DND-41 (cell line): Measurements from ENCODE around the gene LRRTM4.

ENCODE experiments used
- ATAC-seq: fragments of 200-7000 bp; cut with Tn5 transposase; 3 replicates; pipeline ENCODE4 v1.9.1; 2021; ENCODE audit warnings: low read depth; ENCODE audit not compliant: insufficient read depth
- DNase-seq: peaks from one replicate; pipeline ENCODE4 v3.0.0-alpha.2; 2020
- H2AFZ ChIP-seq: 2 replicates; pipeline ENCODE4 v1.6.0; 2012; ENCODE audit warnings: low read depth, low read length
- H3K27ac ChIP-seq: 2 replicates; pipeline ENCODE4 v1.5.1; 2012; ENCODE audit warnings: low read length, inconsistent platforms
- H3K27me3 ChIP-seq: fragments of 200-600 bp; sonication (generic); 2 replicates; pipeline ENCODE4 v1.6.0; 2012; ENCODE audit warnings: low read length, mild to moderate bottlenecking, inconsistent platforms; ENCODE audit not compliant: insufficient read depth, poor library complexity
- H3K36me3 ChIP-seq: 2 replicates; pipeline ENCODE4 v1.5.1; 2012; ENCODE audit warnings: low read length, inconsistent platforms; ENCODE audit not compliant: insufficient read depth
- H3K4me1 ChIP-seq: 2 replicates; pipeline ENCODE4 v1.5.1; 2012; ENCODE audit warnings: mild to moderate bottlenecking, low read length; ENCODE audit not compliant: insufficient read depth
- H3K4me2 ChIP-seq: 2 replicates; pipeline ENCODE4 v1.6.0; 2012; ENCODE audit warnings: mild to moderate bottlenecking, moderate library complexity, low read length, inconsistent platforms; ENCODE audit not compliant: insufficient read depth
- H3K4me3 ChIP-seq, 2 experiments: fragments of 200-600 bp in 1 of 2; shearing (Covaris generic) in 1 of 2; 2 replicates each; pipeline ENCODE4 v1.5.1; 2012 to 2016; ENCODE audit warnings: inconsistent platforms in 2 of 2, low read length in 2 of 2, mild to moderate bottlenecking in 2 of 2, low read depth in 1 of 2, moderate library complexity in 1 of 2
- H3K79me2 ChIP-seq: 2 replicates; pipeline ENCODE4 v1.6.0; 2012; ENCODE audit warnings: low read length, inconsistent platforms; ENCODE audit not compliant: insufficient read depth
- H3K9ac ChIP-seq: 2 replicates; pipeline ENCODE4 v1.6.0; 2012; ENCODE audit warnings: low read depth, mild to moderate bottlenecking, inconsistent platforms, low read length, moderate library complexity
- H3K9me3 ChIP-seq: 2 replicates; pipeline ENCODE4 v1.5.1; 2012; ENCODE audit warnings: low read length, moderate library complexity, mild to moderate bottlenecking, inconsistent platforms; ENCODE audit not compliant: insufficient read depth, severe bottlenecking
- H4K20me1 ChIP-seq: 2 replicates; pipeline ENCODE4 v1.6.0; 2012; ENCODE audit warnings: low read length; ENCODE audit not compliant: insufficient read depth
- EZH2 ChIP-seq: IDR thresholded peaks from 3 replicates; pipeline ENCODE4 v1.6.1; 2012; ENCODE audit warnings: borderline replicate concordance, low read depth, mild to moderate bottlenecking, moderate library complexity, low read length, inconsistent platforms; ENCODE audit not compliant: severe bottlenecking
- TF ChIP-seq, protein P1 (sequence below): IDR thresholded peaks from 2 replicates; pipeline ENCODE4 v1.5.1; 2012; ENCODE audit warnings: borderline replicate concordance, low read length, moderate library complexity, mild to moderate bottlenecking; ENCODE audit not compliant: poor library complexity, severe bottlenecking; ENCODE audit errors: extremely low read depth

LRRTM4 gene

GRCh38 chr2:77512507-77512906 lies 9.7 kb downstream of the LRRTM4 start:
- ATAC-seq (no peak), DNase-seq (no peak)
- H3K4me3 ChIP-seq = no peak overlapping the region
- H3K36me3 ChIP-seq = no peaks in the 10 kb centered on the region
- H3K4me2 ChIP-seq = no peak overlapping the region
- no peak overlapping the region for H2AFZ ChIP-seq
- H3K27ac ChIP-seq = no peak overlapping the region
- no peak overlapping the region for H3K9ac ChIP-seq
- no peaks in the 10 kb centered on the region for H3K9me3 ChIP-seq
- no peak for TF ChIP-seq EZH2
- TF ChIP-seq, protein P1, sequence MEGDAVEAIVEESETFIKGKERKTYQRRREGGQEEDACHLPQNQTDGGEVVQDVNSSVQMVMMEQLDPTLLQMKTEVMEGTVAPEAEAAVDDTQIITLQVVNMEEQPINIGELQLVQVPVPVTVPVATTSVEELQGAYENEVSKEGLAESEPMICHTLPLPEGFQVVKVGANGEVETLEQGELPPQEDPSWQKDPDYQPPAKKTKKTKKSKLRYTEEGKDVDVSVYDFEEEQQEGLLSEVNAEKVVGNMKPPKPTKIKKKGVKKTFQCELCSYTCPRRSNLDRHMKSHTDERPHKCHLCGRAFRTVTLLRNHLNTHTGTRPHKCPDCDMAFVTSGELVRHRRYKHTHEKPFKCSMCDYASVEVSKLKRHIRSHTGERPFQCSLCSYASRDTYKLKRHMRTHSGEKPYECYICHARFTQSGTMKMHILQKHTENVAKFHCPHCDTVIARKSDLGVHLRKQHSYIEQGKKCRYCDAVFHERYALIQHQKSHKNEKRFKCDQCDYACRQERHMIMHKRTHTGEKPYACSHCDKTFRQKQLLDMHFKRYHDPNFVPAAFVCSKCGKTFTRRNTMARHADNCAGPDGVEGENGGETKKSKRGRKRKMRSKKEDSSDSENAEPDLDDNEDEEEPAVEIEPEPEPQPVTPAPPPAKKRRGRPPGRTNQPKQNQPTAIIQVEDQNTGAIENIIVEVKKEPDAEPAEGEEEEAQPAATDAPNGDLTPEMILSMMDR = no peak
- no peaks in the 10 kb centered on the region for H3K27me3 ChIP-seq
- H3K79me2 ChIP-seq = no peaks in the 10 kb centered on the region
- no peaks in the 10 kb centered on the region for H4K20me1 ChIP-seq
- H3K4me1 ChIP-seq = no peaks in the 10 kb centered on the region

DNA sequence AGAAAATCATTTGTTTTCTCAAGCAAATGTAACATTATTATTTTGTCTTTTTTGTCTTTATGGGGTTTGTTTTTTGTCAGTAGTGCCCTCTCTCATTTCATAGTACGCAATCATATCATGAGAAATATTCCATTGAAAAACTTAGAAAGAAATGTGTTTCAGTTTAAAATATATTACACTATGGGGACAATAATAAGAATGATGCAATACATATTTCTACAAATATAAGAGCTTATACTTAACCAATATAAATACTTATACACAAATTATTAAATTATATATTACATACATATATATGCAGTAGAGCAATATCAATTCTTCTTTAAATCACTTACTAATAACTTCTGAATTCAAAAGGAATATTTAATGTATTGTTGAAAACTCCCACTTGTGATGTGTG lies 13.7 kb downstream of the LRRTM4 start:
- Histone ChIP-seq H3K4me2 (no peak overlapping the region), H3K4me3 (no peak overlapping the region), H4K20me1 (no peaks in the 10 kb centered on the region), H3K79me2 (no peaks in the 10 kb centered on the region), H2AFZ (no peak overlapping the region), H3K27me3 (no peaks in the 10 kb centered on the region), H3K9ac (no peak overlapping the region), H3K9me3 (no peaks in the 10 kb centered on the region), H3K27ac (no peak overlapping the region), H3K36me3 (no peaks in the 10 kb centered on the region), H3K4me1 (no peaks in the 10 kb centered on the region)
- DNase-seq (no peak), ATAC-seq (no peak)
- TF ChIP-seq EZH2 = no peak
- TF ChIP-seq, protein P1 = no peak

DNA sequence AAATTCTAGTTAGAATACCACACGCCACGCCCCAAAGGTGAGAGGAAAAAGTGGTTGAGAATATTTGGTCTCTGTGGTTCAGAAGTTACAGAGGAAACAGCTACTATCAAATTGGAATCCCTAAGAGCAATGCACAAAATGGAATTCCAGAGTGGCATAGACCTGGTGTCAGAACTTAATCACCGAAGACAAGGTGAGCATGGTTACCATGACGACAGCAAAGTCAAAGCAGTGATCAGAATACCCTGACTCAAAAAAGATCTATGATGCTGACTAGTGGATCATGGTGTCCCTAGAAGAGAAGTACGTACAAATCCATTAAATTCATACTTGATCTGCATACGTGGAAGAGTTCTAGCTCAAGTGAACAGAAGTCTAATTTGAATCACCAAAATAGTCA lies 14.5 kb downstream of the LRRTM4 start:
- no peak overlapping the region for H3K9ac ChIP-seq
- H3K36me3 ChIP-seq = no peaks in the 10 kb centered on the region
- DNase-seq (no peak), ATAC-seq (no peak)
- no peaks in the 10 kb centered on the region for H3K79me2 ChIP-seq
- no peak overlapping the region for H3K4me2 ChIP-seq
- H3K4me3 ChIP-seq = no peak overlapping the region
- H2AFZ ChIP-seq = no peak overlapping the region
- H3K27me3 ChIP-seq = no peaks in the 10 kb centered on the region
- no peaks in the 10 kb centered on the region for H3K4me1 ChIP-seq
- no peaks in the 10 kb centered on the region for H4K20me1 ChIP-seq
- no peak for TF ChIP-seq EZH2
- TF ChIP-seq, protein P1 = no peak
- H3K27ac ChIP-seq = no peak overlapping the region
- no peaks in the 10 kb centered on the region for H3K9me3 ChIP-seq

DNA sequence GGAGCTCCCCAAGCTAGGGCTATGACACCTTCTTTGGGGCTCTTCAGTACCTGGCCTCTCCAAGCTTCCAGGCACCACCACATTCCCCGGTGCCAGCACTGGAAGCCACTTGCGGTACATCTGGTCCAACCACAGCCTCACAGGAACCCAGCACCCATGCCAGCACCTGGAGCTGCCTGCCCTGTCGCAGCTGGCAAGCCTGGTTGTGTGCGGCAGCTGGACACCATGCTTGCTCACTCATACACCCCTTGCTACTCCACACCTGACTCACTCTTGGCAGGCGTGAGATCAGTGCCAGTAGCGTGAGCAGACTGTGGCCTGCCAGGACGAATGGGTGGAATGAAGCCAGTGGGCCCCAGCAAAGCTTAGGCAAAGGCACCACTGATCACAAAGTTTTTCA lies 34.0 kb downstream of the LRRTM4 start:
- H3K4me2 ChIP-seq = no peak overlapping the region
- no peaks in the 10 kb centered on the region for H3K4me1 ChIP-seq
- no peaks in the 10 kb centered on the region for H3K9me3 ChIP-seq
- TF ChIP-seq, protein P1 = no peak
- no peak for TF ChIP-seq EZH2
- no peak overlapping the region for H3K4me3 ChIP-seq
- H2AFZ ChIP-seq = no peak overlapping the region
- ATAC-seq (no peak), DNase-seq (no peak)
- H3K27me3 ChIP-seq = no peaks in the 10 kb centered on the region
- H3K79me2 ChIP-seq = no peaks in the 10 kb centered on the region
- no peaks in the 10 kb centered on the region for H3K36me3 ChIP-seq
- no peak overlapping the region for H3K27ac ChIP-seq
- H3K9ac ChIP-seq = no peak overlapping the region
- no peaks in the 10 kb centered on the region for H4K20me1 ChIP-seq
